ENCODE results near the gene LRRC32. TPM values are rescaled to one million over a fixed set of nuclear protein-coding genes. Genes with fewer than 3 reads are reported as not detected.
"Not testable (repeated sequence)": the region's sequence is repeated elsewhere in the genome, so short reads cannot be mapped to it uniquely, and the experiment has no call there.

The LRRC32 gene
- total RNA-seq, 3 donors from 2014 or later, result 10.4 to 20.3 (median 18.6) TPM

- DNase-seq (no peak), ATAC-seq (no peak)
- H3K4me1 ChIP-seq (ENCODE audit: low read depth), result peaks cover 3% of the 10 kb centered on the region
- intact Hi-C loops (cut with DNase I, micrococcal nuclease), result no loop called here
- H3K4me3 ChIP-seq, result no peak overlapping the region
- TF ChIP-seq CTCF (IDR thresholded peaks at IDR 0.05), result no peak
- H3K36me3 ChIP-seq (ENCODE audit: low read depth), result no peaks in the 10 kb centered on the region
- no peaks in the 10 kb centered on the region for H3K9me3 ChIP-seq
Measured at GRCh38 chr11:76610871-76611475, 59.6 kb downstream of the LRRC32 start.

- no peak for TF ChIP-seq CTCF (IDR thresholded peaks at IDR 0.05)
- intact Hi-C loops (cut with DNase I, micrococcal nuclease), result no loop called here
- no peak for ATAC-seq
Measured at GRCh38 chr11:76610371-76610770, 60.2 kb downstream of the LRRC32 start.

GRCh38 chr11:76609736-76610370 is 60.7 kb downstream of the LRRC32 start:
- H3K4me1 ChIP-seq (ENCODE audit: low read depth), result peaks cover 14% of the 10 kb centered on the region
- TF ChIP-seq CTCF (IDR thresholded peaks at IDR 0.05), result no peak
- H3K9me3 ChIP-seq, result no peaks in the 10 kb centered on the region
- DNase-seq, result no peak
- H3K4me3 ChIP-seq, result no peak overlapping the region
- no peak for ATAC-seq
- no peaks in the 10 kb centered on the region for H3K36me3 ChIP-seq (ENCODE audit: low read depth)
- intact Hi-C loops (cut with DNase I, micrococcal nuclease), result no loop called here

More at GRCh38 chr11:76610371-76610770, 60.2 kb downstream of the LRRC32 start:
- peaks cover 8% of the 10 kb centered on the region for H3K4me1 ChIP-seq (ENCODE audit: low read depth)
- H3K4me3 ChIP-seq, result no peak overlapping the region
- no peak for DNase-seq
- H3K9me3 ChIP-seq, result no peaks in the 10 kb centered on the region
- no peaks in the 10 kb centered on the region for H3K36me3 ChIP-seq (ENCODE audit: low read depth)

- intact Hi-C loops (cut with DNase I, micrococcal nuclease); DNase-seq; H3K9me3 ChIP-seq; H3K36me3 ChIP-seq (ENCODE audit: low read depth); ATAC-seq; H3K4me3 ChIP-seq: not testable (repeated sequence)
- H3K4me1 ChIP-seq (ENCODE audit: low read depth), result peaks cover 19% of the 10 kb centered on the region
Measured at GRCh38 chr11:76608879-76609460, 61.6 kb downstream of the LRRC32 start.

GRCh38 chr11:76608228-76608627 is 62.3 kb downstream of the LRRC32 start:
- peak in 1 of 3 donors; percentile 1 for DNase-seq
- H3K9me3 ChIP-seq; H3K4me3 ChIP-seq; ATAC-seq; H3K36me3 ChIP-seq (ENCODE audit: low read depth); intact Hi-C loops (cut with DNase I, micrococcal nuclease): not testable (repeated sequence)
- H3K4me1 ChIP-seq (ENCODE audit: low read depth), result peaks cover 22% of the 10 kb centered on the region

Other genes with a start within 250 kb of the LRRC32 start
- 10 to 100 TPM; 23.2 to 31.0 (median 25.0) TPM for gene EMSY, start 225.7 kb downstream of the LRRC32 start, total RNA-seq
- 10 to 100 TPM; 21.5 to 42.9 (median 41.8) TPM for gene TSKU, start 112.6 kb upstream of the LRRC32 start, total RNA-seq
- 10 to 100 TPM; 32.3 to 45.7 (median 39.2) TPM for gene ACER3, start 190.2 kb upstream of the LRRC32 start, total RNA-seq